Measurements from ENCODE around the gene WDR1.

DNA sequence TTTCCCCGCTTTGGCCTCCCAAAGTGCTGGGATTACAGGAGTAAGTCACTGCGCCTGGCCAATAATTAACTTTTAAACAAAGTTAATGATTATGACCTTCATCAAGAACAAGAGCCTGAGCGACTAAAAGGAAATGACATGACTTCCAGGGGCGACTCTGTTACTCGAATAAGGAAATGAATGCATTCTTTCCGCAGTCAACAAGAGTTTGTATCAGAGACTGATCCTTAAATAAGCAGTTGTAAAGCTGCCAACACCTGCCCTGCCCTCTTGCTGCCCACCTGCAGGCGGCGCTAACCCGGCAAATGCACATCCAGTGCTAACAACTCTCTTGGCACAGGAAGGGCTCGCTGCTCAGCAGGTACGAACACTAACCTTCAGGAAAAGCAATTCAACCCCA is 27.3 kb downstream of the WDR1 start:
- TF ChIP-seq, protein P1, sequence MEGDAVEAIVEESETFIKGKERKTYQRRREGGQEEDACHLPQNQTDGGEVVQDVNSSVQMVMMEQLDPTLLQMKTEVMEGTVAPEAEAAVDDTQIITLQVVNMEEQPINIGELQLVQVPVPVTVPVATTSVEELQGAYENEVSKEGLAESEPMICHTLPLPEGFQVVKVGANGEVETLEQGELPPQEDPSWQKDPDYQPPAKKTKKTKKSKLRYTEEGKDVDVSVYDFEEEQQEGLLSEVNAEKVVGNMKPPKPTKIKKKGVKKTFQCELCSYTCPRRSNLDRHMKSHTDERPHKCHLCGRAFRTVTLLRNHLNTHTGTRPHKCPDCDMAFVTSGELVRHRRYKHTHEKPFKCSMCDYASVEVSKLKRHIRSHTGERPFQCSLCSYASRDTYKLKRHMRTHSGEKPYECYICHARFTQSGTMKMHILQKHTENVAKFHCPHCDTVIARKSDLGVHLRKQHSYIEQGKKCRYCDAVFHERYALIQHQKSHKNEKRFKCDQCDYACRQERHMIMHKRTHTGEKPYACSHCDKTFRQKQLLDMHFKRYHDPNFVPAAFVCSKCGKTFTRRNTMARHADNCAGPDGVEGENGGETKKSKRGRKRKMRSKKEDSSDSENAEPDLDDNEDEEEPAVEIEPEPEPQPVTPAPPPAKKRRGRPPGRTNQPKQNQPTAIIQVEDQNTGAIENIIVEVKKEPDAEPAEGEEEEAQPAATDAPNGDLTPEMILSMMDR (IDR thresholded peaks at IDR 0.05; ENCODE audit: low read length), result no peak
- TF ChIP-seq EZH2 (IDR thresholded peaks at IDR 0.05; ENCODE audit: borderline replicate concordance, low read length), result no peak

All from OCI-LY1 (cell line).